NT2/D1 (cell line): ENCODE measurements around the gene BRDT.

Experiments used
- DNase-seq: peaks from one replicate; pipeline ENCODE4 v3.0.0-alpha.2; 2011; ENCODE audit warnings: low read depth, low spot score
- H3K27me3 ChIP-seq: 2 replicates; pipeline ENCODE4 v1.6.0; 2011; ENCODE audit warnings: mild to moderate bottlenecking; ENCODE audit not compliant: insufficient read length, insufficient read depth
- H3K36me3 ChIP-seq: 2 replicates; pipeline ENCODE4 v1.6.1; 2011; ENCODE audit warnings: mild to moderate bottlenecking, low read length, mixed read lengths; ENCODE audit not compliant: insufficient read depth, insufficient read length
- H3K4me1 ChIP-seq: 2 replicates; pipeline ENCODE4 v1.5.1; 2011; ENCODE audit not compliant: insufficient read depth, insufficient read length
- H3K4me3 ChIP-seq: 2 replicates; pipeline ENCODE4 v1.5.1; 2011; ENCODE audit warnings: low read depth; ENCODE audit not compliant: insufficient read length
- H3K9ac ChIP-seq: 2 replicates; pipeline ENCODE4 v1.6.0; 2011; ENCODE audit warnings: low read depth; ENCODE audit not compliant: insufficient read length
- H3K9me3 ChIP-seq: 2 replicates; pipeline ENCODE4 v1.5.1; 2011; ENCODE audit warnings: mild to moderate bottlenecking, low read length; ENCODE audit not compliant: insufficient read depth
- SUZ12 ChIP-seq: IDR thresholded peaks from 2 replicates; pipeline ENCODE4 v1.6.1; 2011; ENCODE audit not compliant: insufficient read length, insufficient read depth; ENCODE audit errors: extremely low read depth
- YY1 ChIP-seq: IDR thresholded peaks from 2 replicates; pipeline ENCODE4 v1.6.1; 2011; ENCODE audit not compliant: insufficient read length, insufficient read depth
- ZNF274 ChIP-seq: IDR thresholded peaks from 2 replicates; pipeline ENCODE4 v1.6.1; 2011; ENCODE audit warnings: mild to moderate bottlenecking, low read depth, low read length

The BRDT gene

GRCh38 chr1:92043621-92044020, 94.4 kb downstream of the BRDT start:
- no peaks in the 10 kb centered on the region for H3K4me1 ChIP-seq
- H3K27me3 ChIP-seq, result no peaks in the 10 kb centered on the region
- H3K9ac ChIP-seq, result no peak overlapping the region
- H3K36me3 ChIP-seq, result no peaks in the 10 kb centered on the region
- no peak for DNase-seq
- TF ChIP-seq SUZ12 (no peak), YY1 (no peak), ZNF274 (no peak)
- H3K9me3 ChIP-seq, result no peaks in the 10 kb centered on the region
- H3K4me3 ChIP-seq, result no peak overlapping the region

DNA sequence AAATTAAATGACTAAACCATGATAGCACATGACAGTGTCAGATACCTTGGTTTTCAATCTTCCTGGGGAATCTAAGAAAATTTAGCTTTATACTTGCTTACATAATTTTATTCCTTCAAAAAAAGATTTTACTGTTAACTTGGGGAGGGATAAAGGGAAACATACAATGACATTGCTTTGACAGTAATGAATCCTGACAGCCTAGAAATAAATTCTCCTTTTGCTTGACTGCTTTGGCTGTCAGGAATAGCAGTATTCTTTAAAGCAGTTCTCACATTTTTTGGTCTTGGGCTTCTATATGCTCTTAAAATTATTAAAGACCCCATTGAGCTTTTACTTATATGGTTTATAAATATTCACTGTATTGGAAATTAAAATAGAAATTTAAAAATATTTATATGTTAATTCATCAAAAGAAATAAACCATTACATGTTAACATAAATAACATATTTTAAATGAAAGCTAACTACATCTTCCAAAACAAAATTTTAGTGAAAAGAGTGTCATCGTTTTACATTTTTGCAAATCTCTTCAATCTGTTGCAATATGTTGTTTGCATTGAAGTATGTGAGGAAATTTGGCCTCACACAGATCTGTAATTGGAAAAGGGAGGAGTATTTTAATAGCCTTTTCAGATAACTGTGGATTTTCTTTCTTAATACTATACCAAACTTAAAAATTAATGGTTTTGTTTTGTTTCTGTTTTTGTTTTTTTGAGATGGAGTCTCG, 96.7 kb downstream of the BRDT start:
- no peak overlapping the region for H3K9ac ChIP-seq
- no peak for TF ChIP-seq ZNF274
- TF ChIP-seq YY1, result no peak
- TF ChIP-seq SUZ12, result no peak
- H3K36me3 ChIP-seq, result no peaks in the 10 kb centered on the region
- no peaks in the 10 kb centered on the region for H3K27me3 ChIP-seq
- H3K4me3 ChIP-seq, result no peak overlapping the region
- no peaks in the 10 kb centered on the region for H3K9me3 ChIP-seq
- no peaks in the 10 kb centered on the region for H3K4me1 ChIP-seq
- DNase-seq, result no peak

- Histone ChIP-seq H3K36me3 (no peaks in the 10 kb centered on the region), H3K4me1 (no peaks in the 10 kb centered on the region), H3K27me3 (no peaks in the 10 kb centered on the region), H3K4me3 (no peak overlapping the region), H3K9me3 (no peaks in the 10 kb centered on the region), H3K9ac (no peak overlapping the region)
- no peak for DNase-seq
- TF ChIP-seq ZNF274 (no peak), YY1 (no peak), SUZ12 (no peak)
Observed at GRCh38 chr1:92051948-92052347, 102.7 kb downstream of the BRDT start.
